AG04450 (cell line): ENCODE data around the gene GLDC. TPM values are rescaled to one million over a fixed set of nuclear protein-coding genes. Genes with fewer than 3 reads are reported as not detected.

Experiments
- CTCF ChIA-PET: fragments of 300-600, 350-600 bp; formaldehyde crosslinking; extraction: SDS; loops from one replicate; lab custom pipeline; 2022; ENCODE audit warnings: antibody characterized with exemption, inconsistent platforms; lab: Charles Lee
- POLR2A ChIA-PET: fragments of 350-600 bp; formaldehyde crosslinking; extraction: SDS; loops from one replicate; lab custom pipeline; 2021; ENCODE audit warnings: antibody characterized with exemption, inconsistent platforms; lab: Yijun Ruan, JAX
- DNase-seq: peaks from one replicate; pipeline ENCODE4 v3.0.0-alpha.2; 2011; ENCODE audit warnings: low read depth, low spot score
- H3K27ac ChIP-seq: one replicate; pipeline ENCODE4 v1.5.1; 2012; ENCODE audit warnings: low read depth, low read length, control low read depth
- H3K27me3 ChIP-seq: one replicate; pipeline ENCODE4 v1.6.0; 2012; ENCODE audit warnings: low read length; ENCODE audit not compliant: control insufficient read depth, insufficient read depth
- H3K4me3 ChIP-seq: 2 replicates; pipeline ENCODE4 v1.5.1; 2011; ENCODE audit warnings: mild to moderate bottlenecking, low read depth, low read length, control low read depth
- H3K9me3 ChIP-seq: 2 replicates; pipeline ENCODE4 v1.5.1; 2012; ENCODE audit warnings: low read length; ENCODE audit not compliant: control insufficient read depth, insufficient read depth
- CTCF ChIP-seq: IDR thresholded peaks from 2 replicates; pipeline ENCODE4 v1.5.1; 2011; ENCODE audit warnings: low read depth, low read length, control low read depth, inconsistent platforms
- polyA plus RNA-seq: library from polyadenylated mRNA; depleted of rRNA; stranded (reverse); fragments of >200 nt; gene quantifications from 2 replicates; pipeline ENCODE4 v1.2.3, GENCODE V29; 2011

Gene GLDC
- polyA plus RNA-seq, 1 experiment: 0.20 TPM

DNA sequence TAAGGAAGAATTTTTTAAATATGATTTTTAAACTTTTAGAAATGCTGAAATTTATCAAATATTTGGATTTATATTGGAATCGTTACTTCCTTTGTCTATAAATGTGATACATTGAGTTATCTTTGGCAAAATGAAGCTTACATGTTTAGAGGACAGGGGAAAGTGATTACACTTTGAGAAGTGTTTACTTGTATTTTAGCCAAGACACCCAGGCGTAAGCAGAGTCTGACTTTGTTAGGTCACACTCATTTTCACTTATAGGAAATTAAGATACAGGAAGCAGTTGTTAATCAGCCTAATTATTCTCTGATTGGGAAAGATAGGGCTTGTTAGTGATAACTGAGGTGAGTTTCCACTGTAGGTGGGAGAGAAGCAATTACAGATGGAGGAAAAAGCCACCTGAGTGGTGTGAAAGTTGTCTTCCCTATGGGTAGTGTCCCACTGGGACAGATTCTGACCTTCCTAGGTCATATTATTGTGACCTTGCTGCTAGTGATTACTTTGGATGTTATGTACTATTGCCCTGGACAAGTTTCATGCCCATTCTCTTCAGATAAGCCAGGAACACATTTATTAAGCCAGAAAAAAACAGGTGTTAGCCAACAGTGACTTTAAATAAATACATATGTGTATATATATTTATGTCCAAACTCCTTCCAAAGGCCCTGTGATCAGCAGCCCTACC, 143.9 kb downstream of the GLDC start:
- ChIA-PET CTCF (no interaction called here), POLR2A (no interaction called here)
- DNase-seq: no peak
- Histone ChIP-seq H3K27ac (no peak overlapping the region), H3K9me3 (no peaks in the 10 kb centered on the region), H3K27me3 (no peaks in the 10 kb centered on the region), H3K4me3 (no peak overlapping the region)
- TF ChIP-seq CTCF: no peak

DNA sequence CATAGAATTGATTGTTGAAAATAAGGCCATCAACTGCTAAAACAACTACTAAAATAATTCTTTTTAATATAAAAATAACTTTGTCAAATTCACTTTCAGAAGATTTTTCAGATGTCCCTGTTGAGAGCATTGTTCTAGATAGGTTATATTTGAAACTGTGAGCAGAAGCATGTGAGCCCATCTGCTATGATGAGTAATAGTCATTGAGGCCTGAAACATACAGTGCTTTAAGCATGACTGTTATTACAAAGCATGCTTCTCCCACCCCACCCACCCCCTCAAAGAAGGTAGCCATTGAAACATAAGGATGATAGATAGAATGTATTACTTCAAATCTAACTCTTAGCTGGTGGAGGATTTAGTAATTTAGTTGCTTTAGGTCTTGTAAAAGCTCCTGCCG, 146.5 kb downstream of the GLDC start:
- DNase-seq: peak; percentile 20
- CTCF ChIA-PET: interaction anchor here (0.7 kb wide), 1 partner anchor 19 kb away, joined by 3 read pairs; no protein-coding TSS in a partner anchor
- POLR2A ChIA-PET: no interaction called here

DNA sequence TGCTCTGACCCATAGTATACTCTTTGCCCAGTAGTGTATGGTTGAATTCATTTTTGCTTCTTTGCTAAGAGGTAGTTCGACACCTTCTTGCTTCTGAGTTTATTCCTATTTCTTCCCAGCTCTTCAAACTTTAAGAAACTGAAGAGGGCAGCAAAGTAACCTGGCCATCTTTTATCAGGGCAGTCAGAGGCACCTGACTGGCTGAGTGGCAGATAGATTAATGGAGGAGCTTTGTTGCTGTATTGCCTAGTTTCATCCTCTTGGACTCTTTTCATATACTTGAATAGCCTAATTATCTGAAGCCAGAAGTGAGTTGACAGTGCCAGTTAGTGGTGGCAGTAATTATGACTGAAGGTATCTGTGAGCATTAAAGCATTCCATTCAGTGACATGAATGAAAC, 150.1 kb downstream of the GLDC start:
- Histone ChIP-seq H3K27me3 (no peaks in the 10 kb centered on the region), H3K27ac (no peak overlapping the region), H3K4me3 (no peak overlapping the region), H3K9me3 (no peaks in the 10 kb centered on the region)
- POLR2A ChIA-PET: no interaction called here
- no peak for DNase-seq
- no peak for TF ChIP-seq CTCF
- CTCF ChIA-PET: interaction anchor here (0.6 to 1.0 kb wide), 4 partner anchors 14 to 1346 kb away, joined by 3 read pairs; no protein-coding TSS in a partner anchor

More for the DNA sequence above, 146.5 kb downstream of the GLDC start:
- no peak for TF ChIP-seq CTCF
- no peaks in the 10 kb centered on the region for H3K27me3 ChIP-seq
- H3K4me3 ChIP-seq: no peak overlapping the region
- H3K9me3 ChIP-seq: no peaks in the 10 kb centered on the region
- peak overlapping the region; percentile 68 for H3K27ac ChIP-seq

GRCh38 chr9:6490863-6491262, 154.7 kb downstream of the GLDC start:
- POLR2A ChIA-PET: no interaction called here
- Histone ChIP-seq H3K27ac (no peak overlapping the region), H3K9me3 (no peaks in the 10 kb centered on the region), H3K4me3 (no peak overlapping the region), H3K27me3 (no peaks in the 10 kb centered on the region)
- DNase-seq: no peak
- TF ChIP-seq CTCF: no peak
- CTCF ChIA-PET: no interaction called here

DNA sequence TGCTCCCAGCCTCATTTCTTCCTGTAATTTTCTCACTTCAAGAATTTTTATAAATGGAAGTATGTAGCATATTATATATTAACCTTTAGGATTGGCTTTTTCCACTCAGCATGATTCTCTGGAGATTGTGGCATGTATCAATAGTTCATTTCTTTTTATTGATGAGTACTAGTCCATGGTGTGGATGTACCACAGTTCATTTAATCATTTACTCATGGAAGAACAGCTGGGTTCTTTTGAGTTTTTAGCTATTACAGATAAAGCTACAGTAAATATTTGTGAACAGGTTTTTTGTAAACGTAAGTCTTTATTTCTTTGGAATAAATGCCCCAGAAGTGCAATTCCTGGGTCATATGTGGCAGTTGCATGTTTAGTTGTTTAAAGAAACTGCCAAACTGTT, 156.4 kb downstream of the GLDC start:
- no peak for DNase-seq
- ChIA-PET POLR2A (no interaction called here), CTCF (interaction anchor here (0.6 kb wide), 1 partner anchor 22 kb away, joined by 3 read pairs; no protein-coding TSS in a partner anchor)
- no peak for TF ChIP-seq CTCF
- Histone ChIP-seq H3K4me3 (no peak overlapping the region), H3K9me3 (no peaks in the 10 kb centered on the region), H3K27ac (no peak overlapping the region), H3K27me3 (no peaks in the 10 kb centered on the region)
